GM12878 (cell line): ENCODE data around the gene NKX1-2. TPM values are rescaled to one million over a fixed set of nuclear protein-coding genes. Genes with fewer than 3 reads are reported as not detected.
A peak's percentile ranks its signal among the peaks of the same experiment; 100 is the strongest.
"Not testable (repeated sequence)": the region's sequence is repeated elsewhere in the genome, so short reads cannot be mapped to it uniquely, and the experiment has no call there.

Source experiments
- ATAC-seq: fragments of 200-7000 bp; cut with Tn5 transposase; 3 replicates; pipeline ENCODE4 v1.9.1; 2020; ENCODE audit warnings: mild to moderate bottlenecking, moderate library complexity
- BruUV-seq: library from RNA; stranded (reverse); fragments of 400-500 nt; replicated peaks from 2 replicates; lab custom pipeline; 2021; lab: Mats Ljungman, UMichigan
- CTCF ChIA-PET: fragments of 300-600 bp; sonication (Branson Sonifier 250); formaldehyde crosslinking; extraction: SDS; loops from one replicate; lab custom pipeline; 2021; ENCODE audit warnings: inconsistent platforms; lab: Yijun Ruan, JAX
- POLR2A ChIA-PET: fragments of 350-600 bp; formaldehyde crosslinking; extraction: SDS; loops from one replicate; lab custom pipeline; 2021; ENCODE audit warnings: inconsistent platforms; lab: Charles Lee
- RAD21 ChIA-PET: fragments of 300-600 bp; sonication (Branson Sonifier 250); formaldehyde crosslinking; loops from one replicate; lab custom pipeline; 2023; ENCODE audit warnings: antibody characterized with exemption; ENCODE audit not compliant: unreplicated experiment; lab: Charles Lee
- SMC1A ChIA-PET: fragments of 300-600 bp; sonication (Branson Sonifier 250); formaldehyde crosslinking; loops from one replicate; lab custom pipeline; 2023; ENCODE audit not compliant: unreplicated experiment, uncharacterized antibody; lab: Charles Lee
- DNase-seq: peaks from one replicate; pipeline ENCODE4 v3.0.0-alpha.2; 2011; ENCODE audit warnings: low read depth, low spot score
- FAIRE-seq: peaks from 3 replicates; lab custom pipeline; 2011; peaks lifted over from hg19 to GRCh38; lab: Jason Lieb, UNC
- H2AFZ ChIP-seq: 2 replicates; pipeline ENCODE4 v1.6.0; 2011; ENCODE audit warnings: low read depth, low read length, control low read depth; ENCODE audit not compliant: control insufficient read depth
- H3K27ac ChIP-seq: 2 replicates; pipeline ENCODE4 v1.5.1; 2011; ENCODE audit warnings: control low read depth; ENCODE audit not compliant: control insufficient read depth, insufficient read depth
- H3K27me3 ChIP-seq, 2 experiments: replicated peaks in 1 of 2; 2 replicates each; pipeline versions ENCODE4 v1.6.0 to v1.6.1; 2011; ENCODE audit warnings: low read length in 1 of 2; ENCODE audit not compliant: control insufficient read depth in 2 of 2, insufficient read depth in 2 of 2
- H3K36me3 ChIP-seq, 2 experiments: 2 replicates each; pipeline ENCODE4 v1.5.1; 2011; ENCODE audit warnings: low read length in 1 of 2; ENCODE audit not compliant: control insufficient read depth in 2 of 2, insufficient read depth in 2 of 2
- H3K4me1 ChIP-seq: 2 replicates; pipeline ENCODE4 v1.6.1; 2011; ENCODE audit warnings: mild to moderate bottlenecking, low read length, moderate library complexity, mixed read lengths; ENCODE audit not compliant: control insufficient read depth, insufficient read depth
- H3K4me2 ChIP-seq: 2 replicates; pipeline ENCODE4 v1.6.0; 2011; ENCODE audit warnings: control low read depth; ENCODE audit not compliant: control insufficient read depth, insufficient read depth
- H3K4me3 ChIP-seq: fragments of 200-600 bp; sonication (generic); 2 replicates; pipeline ENCODE4 v1.5.1; 2016
- H3K79me2 ChIP-seq: 2 replicates; pipeline ENCODE4 v1.6.0; 2011; ENCODE audit warnings: low read length; ENCODE audit not compliant: control insufficient read depth, insufficient read depth
- H3K9ac ChIP-seq: 2 replicates; pipeline ENCODE4 v1.8.0; 2011; ENCODE audit warnings: low read length, control low read depth, mixed read lengths; ENCODE audit not compliant: control insufficient read depth, insufficient read depth
- H3K9me3 ChIP-seq: replicated peaks from 3 replicates; pipeline ENCODE4 v1.5.1; 2011; ENCODE audit warnings: mild to moderate bottlenecking, low read length; ENCODE audit not compliant: control insufficient read depth, insufficient read depth
- H4K20me1 ChIP-seq: 2 replicates; pipeline ENCODE4 v1.6.0; 2011; ENCODE audit not compliant: control insufficient read depth, insufficient read depth
- ASH2L ChIP-seq: fragments of 300-600, 200-600 bp; sonication (generic); IDR thresholded peaks from 2 replicates; pipeline ENCODE4 v1.6.1; 2017; ENCODE audit warnings: low read depth, mild to moderate bottlenecking, borderline replicate concordance
- BCL11A ChIP-seq: IDR thresholded peaks from 2 replicates; pipeline ENCODE4 v1.6.1; 2011; ENCODE audit warnings: low read depth, low read length
- EP300 ChIP-seq, 2 experiments: fragments of 150-350 bp in 1 of 2; IDR thresholded peaks; 2 replicates each; pipeline ENCODE4 v1.6.1; 2011 to 2012; ENCODE audit warnings: low read depth in 2 of 2, low read length in 2 of 2, borderline replicate concordance in 1 of 2, improper control_type of control experiment in 1 of 2, inconsistent platforms in 1 of 2; ENCODE audit not compliant: control insufficient read depth in 1 of 2
- IKZF2 ChIP-seq, 2 experiments: fragments of 450-650 bp; IDR thresholded peaks; 2 replicates each; pipeline ENCODE4 v1.6.1; 2017; ENCODE audit warnings: mild to moderate bottlenecking in 2 of 2, moderate library complexity in 2 of 2
- MLLT1 ChIP-seq: fragments of 450-650 bp; IDR thresholded peaks from 2 replicates; pipeline ENCODE4 v1.6.1; 2016; ENCODE audit warnings: mild to moderate bottlenecking
- PRDM15 ChIP-seq: fragments of 450-650 bp; formaldehyde crosslinking; IDR thresholded peaks from 2 replicates; pipeline ENCODE4 v1.4.0; 2020; ENCODE audit warnings: mild to moderate bottlenecking, moderate library complexity
- RFX5 ChIP-seq: IDR thresholded peaks from 2 replicates; pipeline ENCODE4 v1.6.1; 2011; ENCODE audit warnings: low read depth, low read length, improper control_type of control experiment
- SMAD5 ChIP-seq: IDR thresholded peaks from 2 replicates; pipeline ENCODE4 v1.6.1; 2016; ENCODE audit warnings: antibody characterized with exemption, low read depth
- WRNIP1 ChIP-seq: IDR thresholded peaks from 2 replicates; pipeline ENCODE4 v1.6.1; 2011; ENCODE audit warnings: low read depth, low read length, improper control_type of control experiment, borderline replicate concordance
- ZNF217 ChIP-seq: fragments of 450-650 bp; IDR thresholded peaks from 2 replicates; pipeline ENCODE4 v1.6.1; 2017; ENCODE audit warnings: antibody characterized with exemption, mild to moderate bottlenecking
- WGBS: methylation state at CpG from one replicate; pipeline ENCODE4 v1.1.6; 2016; ENCODE audit warnings: low lambda C conversion rate; ENCODE audit not compliant: insufficient replicate concordance, insufficient coverage; ENCODE audit errors: missing lambda C conversion rate; 5-methylcytosine and 5-hydroxymethylcytosine counted together
- in situ Hi-C: fragments of 300-500 bp; cut with MboI; formaldehyde crosslinking; loops from 9 replicates; pipeline ENCODE4 v1.14.3; 2018; ENCODE audit warnings: mixed read lengths
- intact Hi-C: fragments of 100-400 bp; cut with micrococcal nuclease; formaldehyde crosslinking; loops from one replicate; pipeline ENCODE4 v1.14.2; 2022; ENCODE audit not compliant: unreplicated experiment
- polyA plus RNA-seq, 11 experiments: library from polyadenylated mRNA; depleted of rRNA in 4 of 11; unstranded in 6 of 11; stranded (reverse) in 5 of 11; fragments of >200 nt; fragmentation: Nextera tagmentation in 4 of 11; fragmentation: Illumina TruSeq in 1 of 11; extraction: Ambion mirVana in 4 of 11; extraction: Trizol in 1 of 11; gene quantifications; 1 replicate in 1 of 11; 2 replicates in 10 of 11; pipeline versions ENCODE4 v1.2.1 to v1.2.3, GENCODE V29; 2011 to 2016; ENCODE audit warnings: inconsistent platforms in 2 of 11, missing spikeins in 2 of 11, low read depth in 1 of 11
- total RNA-seq, 4 experiments: library from RNA; depleted of rRNA in 3 of 4; stranded (reverse); fragments of >200 nt in 3 of 4; fragmentation: Illumina TruSeq in 1 of 4; extraction: Trizol in 1 of 4; gene quantifications; 2 replicates each; pipeline versions ENCODE4 v1.2.1 to v1.2.3, GENCODE V29; 2013 to 2021
- TF ChIP-seq, protein P1 (sequence below): IDR thresholded peaks from 2 replicates; pipeline ENCODE4 v1.6.1; 2011; ENCODE audit warnings: mild to moderate bottlenecking, low read depth, low read length, moderate library complexity; ENCODE audit not compliant: insufficient replicate concordance

NKX1-2 gene
- total and polyA plus RNA-seq, 10 of the 15 experiments (the other 5 are each of a cell fraction or from before 2014, with no cell fraction given) = not detected

DNA sequence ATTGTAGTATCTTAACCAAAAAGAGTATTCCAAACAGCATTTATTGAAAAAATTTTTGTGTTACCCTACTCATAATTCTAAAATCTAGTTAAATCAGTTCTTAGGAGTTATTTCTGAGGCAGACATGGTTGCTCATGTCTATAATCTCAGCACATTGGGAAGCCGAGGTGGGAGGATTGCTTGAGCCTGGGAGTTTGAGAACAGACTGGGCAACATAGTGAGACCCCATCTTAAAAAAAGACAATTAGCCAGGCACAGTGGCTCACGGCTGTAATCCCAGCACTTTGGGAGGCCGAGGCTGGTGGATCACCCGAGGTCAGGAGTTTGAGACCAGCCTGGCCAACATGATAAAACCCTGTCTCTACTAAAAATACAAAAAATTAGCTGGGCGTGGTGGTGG is 8.1 kb downstream of the NKX1-2 start:
- H3K4me2 ChIP-seq, H3K27me3 ChIP-seq, H3K9me3 ChIP-seq, ATAC-seq, BruUV-seq, CTCF ChIA-PET, RAD21 ChIA-PET, H4K20me1 ChIP-seq, POLR2A ChIA-PET, DNase-seq, FAIRE-seq, H3K36me3 ChIP-seq, H3K9ac ChIP-seq, SMC1A ChIA-PET, intact Hi-C loops, H3K79me2 ChIP-seq, H3K4me3 ChIP-seq, H3K27ac ChIP-seq, H3K4me1 ChIP-seq, H2AFZ ChIP-seq, in situ Hi-C loops: not testable (repeated sequence)
- WGBS = 34% methylated on average over 5 of the region's 5 CpGs

GRCh38 chr10:124436191-124436638 is 13.6 kb downstream of the NKX1-2 start:
- ATAC-seq (peak; percentile 82), FAIRE-seq (peak; percentile 87), DNase-seq (peak; percentile 47)
- ChIA-PET CTCF (no interaction called here), POLR2A (no interaction called here), RAD21 (no interaction called here), SMC1A (no interaction called here)
- no peaks in the 10 kb centered on the region for H3K27me3 ChIP-seq
- no peak overlapping the region for H3K27ac ChIP-seq
- H3K4me3 ChIP-seq = no peak overlapping the region
- no peak overlapping the region for H3K9ac ChIP-seq
- BruUV-seq = no TSS peak
- H3K79me2 ChIP-seq = no peaks in the 10 kb centered on the region
- in situ Hi-C loops (no loop called here), intact Hi-C loops (no loop called here)
- H2AFZ ChIP-seq = peak overlapping the region; percentile 80
- 4% methylated on average over 8 of the region's 8 CpGs for WGBS
- peaks cover 14% of the 10 kb centered on the region for H3K4me1 ChIP-seq
- no peaks in the 10 kb centered on the region for H3K36me3 ChIP-seq
- peak overlapping the region; percentile 40 for H3K4me2 ChIP-seq
- H3K9me3 ChIP-seq = no peaks in the 10 kb centered on the region
- no peaks in the 10 kb centered on the region for H4K20me1 ChIP-seq
- no peak for TF ChIP-seq BCL11A
- TF ChIP-seq MLLT1 = no peak
- TF ChIP-seq WRNIP1 = no peak
- TF ChIP-seq IKZF2 (IDR thresholded peaks at IDR 0.05) = no peak
- no peak for TF ChIP-seq ZNF217
- no peak for TF ChIP-seq ASH2L
- no peak for TF ChIP-seq EP300 (IDR thresholded peaks at IDR 0.05; ENCODE audit: borderline replicate concordance in 1 of 2, control insufficient read depth in 1 of 2, low read depth in 2 of 2, low read length in 2 of 2)
- TF ChIP-seq PRDM15 (CRISPR knock-in tag) = no peak
- TF ChIP-seq, protein P1, sequence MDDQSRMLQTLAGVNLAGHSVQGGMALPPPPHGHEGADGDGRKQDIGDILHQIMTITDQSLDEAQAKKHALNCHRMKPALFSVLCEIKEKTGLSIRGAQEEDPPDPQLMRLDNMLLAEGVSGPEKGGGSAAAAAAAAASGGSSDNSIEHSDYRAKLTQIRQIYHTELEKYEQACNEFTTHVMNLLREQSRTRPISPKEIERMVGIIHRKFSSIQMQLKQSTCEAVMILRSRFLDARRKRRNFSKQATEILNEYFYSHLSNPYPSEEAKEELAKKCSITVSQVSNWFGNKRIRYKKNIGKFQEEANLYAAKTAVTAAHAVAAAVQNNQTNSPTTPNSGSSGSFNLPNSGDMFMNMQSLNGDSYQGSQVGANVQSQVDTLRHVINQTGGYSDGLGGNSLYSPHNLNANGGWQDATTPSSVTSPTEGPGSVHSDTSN = peak; percentile 32
- TF ChIP-seq SMAD5 = no peak
- TF ChIP-seq RFX5 = no peak
